ENCODE results near the gene CCDC38.

DNA sequence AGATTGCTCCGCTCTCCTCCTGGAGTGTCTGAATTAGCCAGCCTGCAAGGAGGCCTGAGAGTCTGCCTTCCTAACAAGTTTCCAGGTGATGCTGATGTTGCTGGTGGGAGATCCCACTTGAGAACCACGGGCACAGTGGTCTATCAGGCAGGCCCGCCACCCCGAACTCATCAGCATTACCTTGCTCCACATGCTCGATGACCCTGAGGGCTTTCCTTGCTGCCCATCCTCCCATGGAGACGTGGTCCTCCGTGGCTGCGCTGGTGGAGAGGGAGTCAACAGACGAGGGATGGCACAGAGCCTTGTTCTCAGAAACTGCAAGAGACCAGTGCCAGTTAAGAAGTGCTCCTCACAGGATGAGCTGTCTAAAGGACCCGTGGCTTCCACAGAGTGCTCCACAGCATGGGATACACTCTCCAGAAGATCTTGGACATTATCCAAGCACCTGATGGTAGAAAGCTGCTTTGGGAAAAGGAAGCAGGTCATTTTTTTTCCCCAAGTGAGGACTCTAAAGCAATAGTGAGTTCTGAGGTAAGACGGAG lies 35.4 kb upstream of the CCDC38 start:
- TF ChIP-seq ZNF695 (CRISPR knock-in tag; IDR thresholded peaks at IDR 0.05) (no peak), NCOA2 (IDR thresholded peaks at IDR 0.05; ENCODE audit: partially characterized antibody in 2 of 2) (no peak), POLR2AphosphoS2 (IDR thresholded peaks at IDR 0.05; ENCODE audit: low read length) (no peak), ZNF707 (CRISPR knock-in tag; conservative IDR thresholded peaks at IDR 0.05) (no peak), BRCA1 (IDR thresholded peaks at IDR 0.05) (no peak), BRCA1 (CRISPR knock-in tag; IDR thresholded peaks at IDR 0.05) (no peak), ESRRA (IDR thresholded peaks at IDR 0.05; ENCODE audit: borderline replicate concordance, low read depth) (no peak), SPI1 (IDR thresholded peaks at IDR 0.05; ENCODE audit: borderline replicate concordance, low read depth, low read length) (no peak), CTBP1 (IDR thresholded peaks at IDR 0.05; ENCODE audit: borderline replicate concordance) (no peak), MYC (IDR thresholded peaks at IDR 0.05; ENCODE audit: low read depth, low read length) (no peak), MYC (CRISPR knock-in tag; IDR thresholded peaks at IDR 0.05; ENCODE audit: borderline replicate concordance, low read depth) (no peak), EZH2 (IDR thresholded peaks at IDR 0.05; ENCODE audit: borderline replicate concordance, low read depth, low read length) (no peak)
- TF ChIP-seq, protein P1, sequence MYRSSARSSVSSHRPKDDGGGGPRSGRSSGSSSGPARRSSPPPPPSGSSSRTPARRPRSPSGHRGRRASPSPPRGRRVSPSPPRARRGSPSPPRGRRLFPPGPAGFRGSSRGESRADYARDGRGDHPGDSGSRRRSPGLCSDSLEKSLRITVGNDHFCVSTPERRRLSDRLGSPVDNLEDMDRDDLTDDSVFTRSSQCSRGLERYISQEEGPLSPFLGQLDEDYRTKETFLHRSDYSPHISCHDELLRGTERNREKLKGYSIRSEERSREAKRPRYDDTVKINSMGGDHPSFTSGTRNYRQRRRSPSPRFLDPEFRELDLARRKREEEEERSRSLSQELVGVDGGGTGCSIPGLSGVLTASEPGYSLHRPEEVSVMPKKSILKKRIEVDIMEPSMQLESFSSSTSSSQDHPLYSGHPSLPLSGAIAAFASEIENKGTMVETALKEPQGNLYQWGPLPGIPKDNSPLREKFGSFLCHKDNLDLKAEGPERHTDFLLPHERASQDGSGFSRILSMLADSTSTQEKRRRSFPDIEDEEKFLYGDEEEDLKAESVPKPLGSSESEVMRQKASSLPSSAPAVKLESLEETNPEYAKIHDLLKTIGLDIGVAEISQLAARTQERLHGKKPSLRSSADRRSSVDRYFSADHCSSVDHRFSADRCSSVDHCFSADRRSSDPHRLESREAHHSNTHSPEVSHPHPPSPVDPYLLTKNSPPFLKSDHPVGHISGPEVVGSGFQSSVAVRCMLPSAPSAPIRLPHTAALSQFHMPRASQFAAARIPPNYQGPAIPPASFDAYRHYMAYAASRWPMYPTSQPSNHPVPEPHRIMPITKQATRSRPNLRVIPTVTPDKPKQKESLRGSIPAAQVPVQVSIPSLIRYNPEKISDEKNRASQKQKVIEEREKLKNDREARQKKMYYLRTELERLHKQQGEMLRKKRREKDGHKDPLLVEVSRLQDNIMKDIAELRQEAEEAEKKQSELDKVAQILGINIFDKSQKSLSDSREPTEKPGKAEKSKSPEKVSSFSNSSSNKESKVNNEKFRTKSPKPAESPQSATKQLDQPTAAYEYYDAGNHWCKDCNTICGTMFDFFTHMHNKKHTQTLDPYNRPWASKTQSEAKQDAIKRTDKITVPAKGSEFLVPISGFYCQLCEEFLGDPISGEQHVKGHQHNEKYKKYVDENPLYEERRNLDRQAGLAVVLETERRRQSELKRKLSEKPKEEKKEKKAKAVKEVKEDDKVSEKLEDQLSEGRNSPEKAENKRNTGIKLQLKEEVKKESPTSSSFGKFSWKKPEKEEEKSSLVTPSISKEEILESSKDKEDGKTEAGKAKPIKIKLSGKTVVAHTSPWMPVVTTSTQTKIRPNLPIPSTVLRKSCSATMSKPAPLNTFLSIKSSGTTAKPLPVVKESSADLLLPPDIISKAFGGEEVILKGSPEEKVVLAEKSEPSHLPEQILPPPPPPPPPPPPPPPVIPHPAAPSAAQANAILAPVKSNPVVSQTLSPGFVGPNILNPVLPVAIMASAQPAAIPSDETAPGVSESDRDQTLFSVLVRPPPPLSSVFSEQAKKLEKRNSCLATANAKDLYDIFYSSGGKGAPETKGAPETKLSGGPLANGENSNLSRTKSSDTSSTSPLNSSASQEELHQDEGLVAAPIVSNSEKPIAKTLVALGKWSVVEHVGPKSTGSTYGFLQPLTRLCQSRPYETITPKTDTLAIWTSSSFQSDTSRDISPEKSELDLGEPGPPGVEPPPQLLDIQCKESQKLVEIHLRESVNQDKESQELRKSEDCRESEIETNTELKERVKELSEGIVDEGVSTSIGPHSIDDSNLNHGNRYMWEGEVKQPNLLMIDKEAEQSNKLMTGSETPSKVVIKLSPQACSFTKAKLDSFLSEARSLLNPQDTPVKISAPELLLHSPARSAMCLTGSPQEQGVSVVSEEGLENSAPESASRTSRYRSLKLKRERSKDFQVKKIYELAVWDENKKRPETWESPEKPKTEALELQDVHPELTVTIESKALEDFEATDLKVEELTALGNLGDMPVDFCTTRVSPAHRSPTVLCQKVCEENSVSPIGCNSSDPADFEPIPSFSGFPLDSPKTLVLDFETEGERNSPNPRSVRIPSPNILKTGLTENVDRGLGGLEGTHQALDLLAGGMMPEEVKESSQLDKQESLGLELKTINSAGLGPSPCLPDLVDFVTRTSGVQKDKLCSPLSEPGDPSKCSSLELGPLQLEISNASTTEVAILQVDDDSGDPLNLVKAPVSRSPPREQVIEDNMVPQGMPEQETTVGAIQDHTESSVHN (IDR thresholded peaks at IDR 0.05; ENCODE audit: borderline replicate concordance in 1 of 2, low read depth in 1 of 2): no peak
- TF ChIP-seq, protein P2, sequence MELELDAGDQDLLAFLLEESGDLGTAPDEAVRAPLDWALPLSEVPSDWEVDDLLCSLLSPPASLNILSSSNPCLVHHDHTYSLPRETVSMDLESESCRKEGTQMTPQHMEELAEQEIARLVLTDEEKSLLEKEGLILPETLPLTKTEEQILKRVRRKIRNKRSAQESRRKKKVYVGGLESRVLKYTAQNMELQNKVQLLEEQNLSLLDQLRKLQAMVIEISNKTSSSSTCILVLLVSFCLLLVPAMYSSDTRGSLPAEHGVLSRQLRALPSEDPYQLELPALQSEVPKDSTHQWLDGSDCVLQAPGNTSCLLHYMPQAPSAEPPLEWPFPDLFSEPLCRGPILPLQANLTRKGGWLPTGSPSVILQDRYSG (tag; conservative IDR thresholded peaks at IDR 0.05; ENCODE audit: low read depth): no peak
- TF ChIP-seq, protein P3, sequence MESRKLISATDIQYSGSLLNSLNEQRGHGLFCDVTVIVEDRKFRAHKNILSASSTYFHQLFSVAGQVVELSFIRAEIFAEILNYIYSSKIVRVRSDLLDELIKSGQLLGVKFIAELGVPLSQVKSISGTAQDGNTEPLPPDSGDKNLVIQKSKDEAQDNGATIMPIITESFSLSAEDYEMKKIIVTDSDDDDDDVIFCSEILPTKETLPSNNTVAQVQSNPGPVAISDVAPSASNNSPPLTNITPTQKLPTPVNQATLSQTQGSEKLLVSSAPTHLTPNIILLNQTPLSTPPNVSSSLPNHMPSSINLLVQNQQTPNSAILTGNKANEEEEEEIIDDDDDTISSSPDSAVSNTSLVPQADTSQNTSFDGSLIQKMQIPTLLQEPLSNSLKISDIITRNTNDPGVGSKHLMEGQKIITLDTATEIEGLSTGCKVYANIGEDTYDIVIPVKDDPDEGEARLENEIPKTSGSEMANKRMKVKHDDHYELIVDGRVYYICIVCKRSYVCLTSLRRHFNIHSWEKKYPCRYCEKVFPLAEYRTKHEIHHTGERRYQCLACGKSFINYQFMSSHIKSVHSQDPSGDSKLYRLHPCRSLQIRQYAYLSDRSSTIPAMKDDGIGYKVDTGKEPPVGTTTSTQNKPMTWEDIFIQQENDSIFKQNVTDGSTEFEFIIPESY (CRISPR knock-in tag; IDR thresholded peaks at IDR 0.05): no peak
- TF ChIP-seq, protein P4, sequence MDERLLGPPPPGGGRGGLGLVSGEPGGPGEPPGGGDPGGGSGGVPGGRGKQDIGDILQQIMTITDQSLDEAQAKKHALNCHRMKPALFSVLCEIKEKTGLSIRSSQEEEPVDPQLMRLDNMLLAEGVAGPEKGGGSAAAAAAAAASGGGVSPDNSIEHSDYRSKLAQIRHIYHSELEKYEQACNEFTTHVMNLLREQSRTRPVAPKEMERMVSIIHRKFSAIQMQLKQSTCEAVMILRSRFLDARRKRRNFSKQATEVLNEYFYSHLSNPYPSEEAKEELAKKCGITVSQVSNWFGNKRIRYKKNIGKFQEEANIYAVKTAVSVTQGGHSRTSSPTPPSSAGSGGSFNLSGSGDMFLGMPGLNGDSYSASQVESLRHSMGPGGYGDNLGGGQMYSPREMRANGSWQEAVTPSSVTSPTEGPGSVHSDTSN (CRISPR knock-in tag; IDR thresholded peaks at IDR 0.05; ENCODE audit: low read depth): no peak
- TF ChIP-seq, protein P4 (tag; conservative IDR thresholded peaks at IDR 0.05; ENCODE audit: low read depth): no peak
